OCI-LY7 (cell line): ENCODE measurements around the gene SEMA6D. TPM values are rescaled to one million over a fixed set of nuclear protein-coding genes. Genes with fewer than 3 reads are reported as not detected.

Experiments used
- BruUV-seq: library from RNA; stranded (reverse); fragments of 400-500 nt; replicated peaks from 2 replicates; lab custom pipeline; 2021; lab: Mats Ljungman, UMichigan
- CTCF ChIA-PET: fragments of 300-600 bp; sonication (Branson Sonifier 250); formaldehyde crosslinking; loops from one replicate; lab custom pipeline; 2022; ENCODE audit warnings: antibody characterized with exemption; ENCODE audit not compliant: unreplicated experiment; lab: Charles Lee
- POLR2A ChIA-PET: fragments of 300-600 bp; sonication (Branson Sonifier 250); formaldehyde crosslinking; loops from one replicate; lab custom pipeline; 2022; ENCODE audit warnings: antibody characterized with exemption; lab: Charles Lee
- DNase-seq: peaks from one replicate; pipeline ENCODE4 v3.0.0-alpha.2; 2015; ENCODE audit warnings: low spot score
- H2AFZ ChIP-seq: fragments of 200-600 bp; sonication (generic), shearing (Covaris generic); 2 replicates; pipeline ENCODE4 v1.6.1; 2014; ENCODE audit warnings: mild to moderate bottlenecking, antibody characterized with exemption, low read length, moderate library complexity
- H3K27ac ChIP-seq: fragments of 200-600 bp; sonication (generic); 2 replicates; pipeline ENCODE4 v1.5.1; 2014; ENCODE audit warnings: mixed run types, low read depth, mild to moderate bottlenecking, moderate library complexity, low read length, inconsistent platforms; ENCODE audit not compliant: poor library complexity, severe bottlenecking
- H3K36me3 ChIP-seq: fragments of 200-600 bp; sonication (generic); 2 replicates; pipeline ENCODE4 v1.6.1; 2014; ENCODE audit warnings: mild to moderate bottlenecking, antibody characterized with exemption, low read length, moderate library complexity, mixed read lengths; ENCODE audit not compliant: insufficient read depth
- H3K4me1 ChIP-seq: fragments of 200-600 bp; sonication (generic); 2 replicates; pipeline ENCODE4 v1.5.1; 2014; ENCODE audit warnings: mild to moderate bottlenecking, low read length; ENCODE audit not compliant: insufficient read depth, poor library complexity, severe bottlenecking
- H3K4me2 ChIP-seq: fragments of 200-600 bp; sonication (generic); 2 replicates; pipeline ENCODE4 v1.6.1; 2014; ENCODE audit warnings: mild to moderate bottlenecking, low read length
- H3K4me3 ChIP-seq: fragments of 200-600 bp; sonication (generic); 2 replicates; pipeline ENCODE4 v1.5.1; 2014; ENCODE audit warnings: mild to moderate bottlenecking, low read depth, low read length; ENCODE audit not compliant: poor library complexity, severe bottlenecking
- H3K79me2 ChIP-seq: fragments of 200-600 bp; sonication (generic); 2 replicates; pipeline ENCODE4 v1.6.1; 2016; ENCODE audit warnings: low read depth, mild to moderate bottlenecking, low read length, moderate library complexity, mixed read lengths; ENCODE audit not compliant: insufficient read depth
- H3K9me2 ChIP-seq: fragments of 200-600 bp; sonication (generic); 2 replicates; pipeline ENCODE4 v1.6.1; 2016; ENCODE audit warnings: mild to moderate bottlenecking, low read length, mixed read lengths; ENCODE audit not compliant: insufficient read depth
- H3K9me3 ChIP-seq: fragments of 200-600 bp; sonication (generic); 2 replicates; pipeline ENCODE4 v1.6.1; 2014; ENCODE audit warnings: mild to moderate bottlenecking, mixed run types, low read length, mixed read lengths
- H4K20me1 ChIP-seq: fragments of 200-600 bp; sonication (generic); 2 replicates; pipeline ENCODE4 v1.6.1; 2014; ENCODE audit warnings: mild to moderate bottlenecking, antibody characterized with exemption, low read length, moderate library complexity, mixed read lengths; ENCODE audit not compliant: insufficient read depth
- EZH2phosphoT487 ChIP-seq: fragments of 200-600 bp; sonication (generic); IDR thresholded peaks from 2 replicates; pipeline ENCODE4 v1.6.1; 2018; ENCODE audit warnings: low read depth, borderline replicate concordance, mild to moderate bottlenecking, mixed run types, antibody characterized with exemption, low read length, moderate library complexity, mixed read lengths
- intact Hi-C: fragments of 100-400 bp; cut with micrococcal nuclease; formaldehyde crosslinking; loops from one replicate; pipeline ENCODE4 v1.10.0; 2022; ENCODE audit not compliant: unreplicated experiment
- total RNA-seq, 2 experiments: library from RNA; depleted of rRNA in 1 of 2; stranded (reverse); fragments of >200 nt in 1 of 2; shearing (Covaris generic) in 1 of 2; gene quantifications; 2 replicates each; pipeline ENCODE4 v1.2.3, GENCODE V29; 2014 to 2022
- TF ChIP-seq, protein P1 (sequence below): fragments of 200-600 bp; sonication (generic); conservative IDR thresholded peaks from 2 replicates; pipeline ENCODE4 v1.5.1; 2014; ENCODE audit warnings: mild to moderate bottlenecking, antibody characterized with exemption, low read length, moderate library complexity, mixed read lengths

SEMA6D gene
- total RNA-seq, 2 experiments from 2014 or later = not detected

DNA sequence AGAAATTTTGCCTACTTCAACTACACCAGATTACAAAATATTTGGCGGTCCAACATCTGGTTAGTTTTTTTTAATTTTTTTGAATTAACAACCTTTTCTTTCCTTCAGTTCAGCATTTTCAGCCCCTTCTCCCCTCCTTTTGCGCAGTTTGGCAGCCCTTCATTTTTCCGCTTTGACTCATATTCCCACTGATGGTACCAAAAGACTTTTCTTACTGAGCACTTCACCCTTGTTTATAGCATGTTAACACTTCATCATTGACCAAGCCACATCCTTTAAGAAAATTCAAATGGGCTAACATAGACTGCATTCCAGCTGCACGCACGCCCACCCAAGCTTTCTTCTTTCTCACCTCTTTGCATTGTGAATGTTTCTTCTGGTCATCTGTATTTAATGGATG lies 49.7 kb downstream of the SEMA6D start:
- ChIA-PET CTCF (no interaction called here), POLR2A (interaction anchor here (0.5 kb wide), 1 partner anchor 149 kb away, joined by 6 read pairs; no protein-coding TSS in a partner anchor)
- no TSS peak for BruUV-seq

DNA sequence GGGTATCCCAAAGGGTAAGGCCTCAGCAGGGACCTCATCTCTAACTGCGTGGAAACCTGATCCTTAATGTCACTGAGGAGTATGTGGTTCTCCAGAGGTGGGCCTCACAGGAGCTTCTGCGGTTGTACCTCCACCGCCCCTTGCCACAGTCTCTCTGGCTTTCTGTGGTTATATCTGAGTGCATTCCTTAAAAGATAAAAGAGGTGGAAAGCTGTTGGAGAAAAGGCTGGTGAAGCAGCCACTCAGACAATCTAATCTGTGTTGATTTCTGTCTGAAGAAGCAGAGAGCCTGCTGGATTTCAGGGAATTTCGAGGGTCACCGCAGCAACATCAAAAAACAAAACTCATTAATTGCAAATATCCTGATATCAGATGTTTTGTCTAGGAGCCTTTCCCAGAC lies 51.4 kb downstream of the SEMA6D start:
- Histone ChIP-seq H3K36me3 (no peaks in the 10 kb centered on the region), H4K20me1 (no peaks in the 10 kb centered on the region), H3K4me1 (no peaks in the 10 kb centered on the region), H3K27ac (no peak overlapping the region), H3K4me3 (no peak overlapping the region), H2AFZ (no peak overlapping the region), H3K9me3 (no peaks in the 10 kb centered on the region), H3K79me2 (no peaks in the 10 kb centered on the region), H3K4me2 (no peak overlapping the region), H3K9me2 (no peaks in the 10 kb centered on the region)
- intact Hi-C loops = no loop called here
- ChIA-PET POLR2A (no interaction called here), CTCF (no interaction called here)
- DNase-seq = no peak
- no TSS peak for BruUV-seq
- TF ChIP-seq, protein P1, sequence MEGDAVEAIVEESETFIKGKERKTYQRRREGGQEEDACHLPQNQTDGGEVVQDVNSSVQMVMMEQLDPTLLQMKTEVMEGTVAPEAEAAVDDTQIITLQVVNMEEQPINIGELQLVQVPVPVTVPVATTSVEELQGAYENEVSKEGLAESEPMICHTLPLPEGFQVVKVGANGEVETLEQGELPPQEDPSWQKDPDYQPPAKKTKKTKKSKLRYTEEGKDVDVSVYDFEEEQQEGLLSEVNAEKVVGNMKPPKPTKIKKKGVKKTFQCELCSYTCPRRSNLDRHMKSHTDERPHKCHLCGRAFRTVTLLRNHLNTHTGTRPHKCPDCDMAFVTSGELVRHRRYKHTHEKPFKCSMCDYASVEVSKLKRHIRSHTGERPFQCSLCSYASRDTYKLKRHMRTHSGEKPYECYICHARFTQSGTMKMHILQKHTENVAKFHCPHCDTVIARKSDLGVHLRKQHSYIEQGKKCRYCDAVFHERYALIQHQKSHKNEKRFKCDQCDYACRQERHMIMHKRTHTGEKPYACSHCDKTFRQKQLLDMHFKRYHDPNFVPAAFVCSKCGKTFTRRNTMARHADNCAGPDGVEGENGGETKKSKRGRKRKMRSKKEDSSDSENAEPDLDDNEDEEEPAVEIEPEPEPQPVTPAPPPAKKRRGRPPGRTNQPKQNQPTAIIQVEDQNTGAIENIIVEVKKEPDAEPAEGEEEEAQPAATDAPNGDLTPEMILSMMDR = no peak
- no peak for TF ChIP-seq EZH2phosphoT487

More for the DNA sequence above, 49.7 kb downstream of the SEMA6D start:
- intact Hi-C loops = no loop called here
- Histone ChIP-seq H4K20me1 (no peaks in the 10 kb centered on the region), H3K4me1 (no peaks in the 10 kb centered on the region), H3K27ac (no peak overlapping the region), H3K4me3 (no peak overlapping the region), H3K79me2 (no peaks in the 10 kb centered on the region), H3K9me3 (no peaks in the 10 kb centered on the region), H3K9me2 (no peaks in the 10 kb centered on the region), H3K36me3 (no peaks in the 10 kb centered on the region), H3K4me2 (no peak overlapping the region), H2AFZ (no peak overlapping the region)
- no peak for DNase-seq
- TF ChIP-seq, protein P1 = no peak
- no peak for TF ChIP-seq EZH2phosphoT487

DNA sequence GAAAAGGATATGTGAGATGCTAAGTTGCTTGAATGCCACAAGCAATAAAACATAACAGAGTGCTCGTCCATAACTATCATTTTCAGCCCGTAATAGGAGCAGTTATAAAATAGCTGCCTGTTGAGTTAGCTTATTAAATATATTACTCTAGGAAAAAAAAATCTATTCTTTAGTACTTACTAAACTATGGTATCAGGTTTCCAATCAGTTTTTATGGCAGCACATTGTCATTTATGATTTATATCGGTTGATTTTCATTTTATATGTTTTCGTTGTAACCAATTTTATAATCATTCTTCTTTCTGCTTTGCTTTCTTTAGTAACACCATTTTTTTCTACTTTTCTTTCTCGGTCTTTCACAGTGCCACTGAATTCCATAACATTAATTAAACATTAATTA lies 51.9 kb downstream of the SEMA6D start:
- no peaks in the 10 kb centered on the region for H3K9me3 ChIP-seq
- TF ChIP-seq, protein P1 = no peak
- TF ChIP-seq EZH2phosphoT487 = no peak
- no peaks in the 10 kb centered on the region for H3K36me3 ChIP-seq
- ChIA-PET POLR2A (interaction anchor here (0.9 kb wide), 1 partner anchor 10 kb away, joined by 3 read pairs; no protein-coding TSS in a partner anchor), CTCF (no interaction called here)
- no peaks in the 10 kb centered on the region for H3K9me2 ChIP-seq
- H3K27ac ChIP-seq = no peak overlapping the region
- intact Hi-C loops = no loop called here
- no peak for DNase-seq
- H3K4me2 ChIP-seq = no peak overlapping the region
- no peaks in the 10 kb centered on the region for H4K20me1 ChIP-seq
- no TSS peak for BruUV-seq
- no peaks in the 10 kb centered on the region for H3K79me2 ChIP-seq
- no peak overlapping the region for H3K4me3 ChIP-seq
- no peaks in the 10 kb centered on the region for H3K4me1 ChIP-seq
- H2AFZ ChIP-seq = no peak overlapping the region
